Measurements from ENCODE around the gene HNRNPM.
"Not testable (repeated sequence)": the region's sequence is repeated elsewhere in the genome, so short reads cannot be mapped to it uniquely, and the experiment has no call there.

HNRNPM gene

DNA sequence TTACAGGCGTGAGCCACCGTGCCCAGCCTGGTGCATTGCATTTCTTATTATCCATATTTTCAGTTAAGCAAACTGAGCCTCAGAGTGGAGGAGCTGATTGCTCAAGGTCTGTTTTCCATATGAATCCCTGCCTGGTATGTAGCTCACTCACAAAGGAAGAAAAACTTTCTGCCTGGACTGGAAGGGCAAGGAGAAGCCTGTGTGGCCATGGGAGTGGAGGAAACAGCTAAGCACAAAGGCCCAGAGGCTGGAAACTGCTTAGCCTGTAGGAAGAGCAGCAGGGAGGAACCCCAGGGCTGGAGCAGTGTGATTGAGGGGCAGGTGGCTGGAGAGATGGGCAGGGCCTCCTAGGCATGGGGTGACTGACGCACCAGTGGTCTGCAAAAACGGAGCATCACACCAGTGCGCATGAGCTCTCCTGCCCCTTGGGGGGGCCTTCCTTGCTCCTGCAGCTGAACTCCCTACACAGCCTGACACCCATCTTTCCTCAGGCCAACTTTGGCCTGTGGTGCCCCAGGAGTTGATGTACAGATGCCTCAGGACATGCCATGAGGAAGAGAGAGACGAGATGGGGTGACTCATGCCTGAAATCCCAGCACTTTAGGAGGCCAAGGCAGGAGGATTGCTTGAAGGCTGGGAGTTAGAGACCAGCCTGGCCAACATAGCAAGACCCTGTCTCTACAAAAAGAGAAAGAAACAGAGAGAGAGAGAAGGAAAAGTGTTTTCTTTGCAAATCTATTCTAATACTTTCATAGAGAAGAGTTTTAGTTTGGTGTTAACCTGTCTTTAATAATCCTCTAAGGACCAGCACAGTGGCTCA is 2.8 kb upstream of the HNRNPM start:
- Histone ChIP-seq H2AFZ (ENCODE audit: insufficient read depth, low read length, poor library complexity) (no peak overlapping the region), H3K9me3 (ENCODE audit: insufficient read depth, low read depth, low read length) (no peaks in the 10 kb centered on the region), H3K14ac (ENCODE audit: low read length) (no peak overlapping the region), H3K4me1 (ENCODE audit: control insufficient read depth in 1 of 2, insufficient read depth in 2 of 2, low read length in 2 of 2) (peaks cover 3% of the 10 kb centered on the region in 2 experiments), H3K79me1 (ENCODE audit: low read length) (peaks cover 10% of the 10 kb centered on the region), H2BK12ac (ENCODE audit: low read length) (no peak overlapping the region), H3K27me3 (ENCODE audit: insufficient read depth, low read length) (no peaks in the 10 kb centered on the region), H3K4me3 (ENCODE audit: low read depth, low read length) (no peak overlapping the region), H3K27ac (ENCODE audit: low read depth, low read length) (no peak overlapping the region), H3K79me2 (ENCODE audit: control insufficient read depth, insufficient read depth, low read length, poor library complexity) (peaks cover 15% of the 10 kb centered on the region), H3K4me2 (ENCODE audit: low read length) (no peak overlapping the region), H2BK120ac (ENCODE audit: insufficient read depth, low read length, poor library complexity) (no peak overlapping the region), H2AK5ac (ENCODE audit: low read length) (no peak overlapping the region), H2BK5ac (ENCODE audit: low read depth, low read length, poor library complexity) (no peak overlapping the region), H3K4ac (ENCODE audit: low read depth, low read length) (no peak overlapping the region), H4K91ac (ENCODE audit: low read depth, low read length) (no peak overlapping the region), H4K8ac (ENCODE audit: low read depth, low read length) (no peak overlapping the region), H3K23ac (ENCODE audit: low read length) (no peak overlapping the region), H3K9ac (ENCODE audit: low read length) (no peak overlapping the region), H3K18ac (ENCODE audit: low read length) (no peak overlapping the region), H3K36me3 (ENCODE audit: control insufficient read depth in 1 of 2, insufficient read depth in 2 of 2, low read length in 2 of 2) (peaks cover 3 to 4% of the 10 kb centered on the region in 2 experiments), H4K12ac (ENCODE audit: low read depth, low read length) (no peak overlapping the region)
- no CpG with 5 or more reads among the region's 6 CpGs for WGBS (ENCODE audit: extremely low coverage, insufficient coverage, insufficient read length)
- peak in 1 of 2 donors; percentile 55 for DNase-seq

DNA sequence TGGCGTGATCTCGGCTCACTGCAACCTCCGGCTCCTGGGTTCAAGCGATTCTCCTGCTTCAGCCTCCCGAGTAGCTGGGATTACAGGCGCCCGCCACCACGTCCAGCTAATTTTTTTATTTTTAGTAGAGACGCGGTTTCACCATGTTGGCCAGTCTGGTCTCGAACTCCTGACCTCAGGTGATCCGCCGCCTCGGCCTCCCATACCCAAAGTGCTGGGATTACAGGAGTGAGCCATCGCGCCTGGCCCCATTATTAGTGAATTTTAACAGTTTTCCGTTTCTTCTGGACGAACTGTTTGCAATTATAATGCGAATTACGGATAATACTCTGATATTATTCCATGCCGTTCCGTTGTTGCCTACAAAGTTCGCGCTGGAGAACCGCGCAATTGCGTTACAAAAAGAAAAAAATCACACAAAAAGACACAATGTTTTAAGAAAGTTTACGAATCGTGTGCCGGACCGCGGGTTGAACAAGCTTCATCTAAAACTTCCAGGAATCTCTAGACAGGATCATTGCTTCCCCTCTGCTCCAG is 567 bp upstream of the HNRNPM start:
- Histone ChIP-seq H4K12ac (ENCODE audit: low read depth, low read length) (peak overlapping the region; percentile 34), H3K27ac (ENCODE audit: low read depth, low read length) (peak overlapping the region; percentile 63), H3K14ac (ENCODE audit: low read length) (peak overlapping the region; percentile 5), H2BK5ac (ENCODE audit: low read depth, low read length, poor library complexity) (peak overlapping the region; percentile 21), H2AFZ (ENCODE audit: insufficient read depth, low read length, poor library complexity) (peak overlapping the region; percentile 47), H3K79me1 (ENCODE audit: low read length) (peaks cover 10% of the 10 kb centered on the region), H3K4me2 (ENCODE audit: low read length) (peak overlapping the region; percentile 92), H3K9ac (ENCODE audit: low read length) (peak overlapping the region; percentile 60), H3K4me3 (ENCODE audit: low read depth, low read length) (peak overlapping the region; percentile 38), H4K8ac (ENCODE audit: low read depth, low read length) (peak overlapping the region; percentile 40), H3K79me2 (ENCODE audit: control insufficient read depth, insufficient read depth, low read length, poor library complexity) (peaks cover 16% of the 10 kb centered on the region)
- not testable (repeated sequence) for H2AK5ac ChIP-seq (ENCODE audit: low read length); H4K91ac ChIP-seq (ENCODE audit: low read depth, low read length); H3K4me1 ChIP-seq (ENCODE audit: control insufficient read depth in 1 of 2, insufficient read depth in 2 of 2, low read length in 2 of 2); H3K27me3 ChIP-seq (ENCODE audit: insufficient read depth, low read length); H2BK12ac ChIP-seq (ENCODE audit: low read length); H3K9me3 ChIP-seq (ENCODE audit: insufficient read depth, low read depth, low read length); H3K4ac ChIP-seq (ENCODE audit: low read depth, low read length); DNase-seq; H3K36me3 ChIP-seq (ENCODE audit: control insufficient read depth in 1 of 2, insufficient read depth in 2 of 2, low read length in 2 of 2); H3K18ac ChIP-seq (ENCODE audit: low read length); H2BK120ac ChIP-seq (ENCODE audit: insufficient read depth, low read length, poor library complexity); H3K23ac ChIP-seq (ENCODE audit: low read length)
- no CpG with 5 or more reads among the region's 32 CpGs for WGBS (ENCODE audit: extremely low coverage, insufficient coverage, insufficient read length)

DNA sequence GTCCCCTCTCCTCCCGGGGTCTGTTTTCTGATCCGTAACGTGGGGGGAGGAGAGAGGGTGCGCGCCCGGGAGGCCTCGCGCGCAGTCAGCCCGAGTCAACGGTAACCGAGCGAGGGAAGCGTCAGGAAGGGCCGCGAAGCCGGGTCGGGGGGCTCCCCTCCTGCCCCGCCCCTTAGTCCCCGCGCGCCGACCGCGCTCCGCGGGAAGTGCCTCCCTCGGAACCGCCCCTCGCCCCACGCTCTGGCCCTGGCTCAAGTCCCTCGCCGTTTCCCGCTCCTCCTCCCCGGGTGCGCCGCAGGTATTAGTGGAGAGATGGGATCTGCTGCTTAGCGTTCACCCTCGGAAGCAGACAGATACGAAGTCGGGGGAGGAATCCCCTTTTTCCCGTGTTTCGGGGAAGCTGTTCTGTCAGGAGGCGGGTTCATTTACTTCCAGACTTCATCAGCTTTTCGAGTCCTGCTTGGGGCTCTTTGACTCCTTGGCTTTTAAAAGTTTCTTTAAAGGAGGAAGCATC is 770 bp downstream of the HNRNPM start:
- Histone ChIP-seq H2BK5ac (ENCODE audit: low read depth, low read length, poor library complexity) (peak overlapping the region; percentile 87), H2BK120ac (ENCODE audit: insufficient read depth, low read length, poor library complexity) (peak overlapping the region; percentile 91), H3K27me3 (ENCODE audit: insufficient read depth, low read length) (no peaks in the 10 kb centered on the region), H3K4me1 (ENCODE audit: control insufficient read depth in 1 of 2, insufficient read depth in 2 of 2, low read length in 2 of 2) (peaks cover 3 to 8% of the 10 kb centered on the region in 2 experiments), H3K18ac (ENCODE audit: low read length) (peak overlapping the region; percentile 96), H3K4me3 (ENCODE audit: low read depth, low read length) (peak overlapping the region; percentile 99), H3K79me1 (ENCODE audit: low read length) (peaks cover 10% of the 10 kb centered on the region), H3K36me3 (ENCODE audit: control insufficient read depth in 1 of 2, insufficient read depth in 2 of 2, low read length in 2 of 2) (peaks cover 7% of the 10 kb centered on the region in 2 experiments), H3K14ac (ENCODE audit: low read length) (peak overlapping the region; percentile 98), H3K79me2 (ENCODE audit: control insufficient read depth, insufficient read depth, low read length, poor library complexity) (peaks cover 23% of the 10 kb centered on the region), H3K27ac (ENCODE audit: low read depth, low read length) (peak overlapping the region; percentile 62), H4K12ac (ENCODE audit: low read depth, low read length) (peak overlapping the region; percentile 98), H3K9me3 (ENCODE audit: insufficient read depth, low read depth, low read length) (no peaks in the 10 kb centered on the region), H3K9ac (ENCODE audit: low read length) (peak overlapping the region; percentile 99), H2AK5ac (ENCODE audit: low read length) (peak overlapping the region; percentile 97), H2AFZ (ENCODE audit: insufficient read depth, low read length, poor library complexity) (peak overlapping the region; percentile 71), H3K4ac (ENCODE audit: low read depth, low read length) (peak overlapping the region; percentile 100), H4K91ac (ENCODE audit: low read depth, low read length) (peak overlapping the region; percentile 96), H2BK12ac (ENCODE audit: low read length) (no peak overlapping the region), H3K23ac (ENCODE audit: low read length) (no peak overlapping the region), H4K8ac (ENCODE audit: low read depth, low read length) (peak overlapping the region; percentile 94), H3K4me2 (ENCODE audit: low read length) (peak overlapping the region; percentile 81)
- WGBS (ENCODE audit: extremely low coverage, insufficient coverage, insufficient read length): no CpG with 5 or more reads among the region's 45 CpGs
- DNase-seq: peak in 1 of 2 donors; percentile 48

DNA sequence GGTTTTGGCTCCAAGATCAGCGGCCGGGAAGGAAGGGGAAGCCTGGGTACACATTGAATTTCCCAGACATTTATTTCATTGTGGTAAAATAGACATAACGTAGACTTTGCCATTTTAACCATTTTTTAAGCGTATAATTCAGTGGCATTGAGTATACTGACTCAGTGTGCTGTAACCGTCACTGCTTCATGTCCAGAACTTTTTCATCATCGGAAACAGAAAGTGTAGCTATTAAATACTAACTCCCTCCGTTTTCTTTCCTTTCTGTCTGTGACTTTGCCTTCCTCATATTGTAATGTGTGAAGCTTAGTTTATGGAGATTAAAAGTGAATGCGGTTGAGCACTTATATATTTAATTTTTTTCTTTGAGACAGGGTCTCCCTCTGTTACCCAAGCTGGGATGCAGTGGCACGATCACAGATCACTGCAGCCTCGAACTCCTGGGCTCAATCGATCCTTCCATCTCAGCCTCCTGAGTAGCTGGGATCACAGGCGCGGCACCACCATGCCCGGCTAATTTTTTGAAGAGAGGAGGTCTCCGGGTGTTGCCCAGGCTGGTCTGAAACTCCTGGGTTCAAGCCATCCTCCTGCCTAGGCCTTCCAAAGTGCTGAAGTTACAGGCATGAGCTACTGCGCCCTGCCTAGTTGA is 1.4 kb downstream of the HNRNPM start:
- WGBS (ENCODE audit: extremely low coverage, insufficient coverage, insufficient read length): no CpG with 5 or more reads among the region's 16 CpGs
- Histone ChIP-seq H2BK12ac (ENCODE audit: low read length) (no peak overlapping the region), H3K36me3 (ENCODE audit: control insufficient read depth in 1 of 2, insufficient read depth in 2 of 2, low read length in 2 of 2) (peaks cover 7% of the 10 kb centered on the region in 2 experiments), H3K14ac (ENCODE audit: low read length) (no peak overlapping the region), H3K27me3 (ENCODE audit: insufficient read depth, low read length) (no peaks in the 10 kb centered on the region), H2BK5ac (ENCODE audit: low read depth, low read length, poor library complexity) (no peak overlapping the region), H3K79me2 (ENCODE audit: control insufficient read depth, insufficient read depth, low read length, poor library complexity) (peaks cover 25% of the 10 kb centered on the region), H3K4me1 (ENCODE audit: control insufficient read depth in 1 of 2, insufficient read depth in 2 of 2, low read length in 2 of 2) (peaks cover 3 to 8% of the 10 kb centered on the region in 2 experiments), H4K91ac (ENCODE audit: low read depth, low read length) (no peak overlapping the region), H3K27ac (ENCODE audit: low read depth, low read length) (no peak overlapping the region), H3K9me3 (ENCODE audit: insufficient read depth, low read depth, low read length) (no peaks in the 10 kb centered on the region), H2AFZ (ENCODE audit: insufficient read depth, low read length, poor library complexity) (no peak overlapping the region), H2BK120ac (ENCODE audit: insufficient read depth, low read length, poor library complexity) (no peak overlapping the region), H3K4me3 (ENCODE audit: low read depth, low read length) (peak overlapping the region; percentile 99), H2AK5ac (ENCODE audit: low read length) (no peak overlapping the region), H3K9ac (ENCODE audit: low read length) (peak overlapping the region; percentile 99), H3K4ac (ENCODE audit: low read depth, low read length) (peak overlapping the region; percentile 100), H3K79me1 (ENCODE audit: low read length) (peaks cover 10% of the 10 kb centered on the region), H3K4me2 (ENCODE audit: low read length) (peak overlapping the region; percentile 81), H4K8ac (ENCODE audit: low read depth, low read length) (no peak overlapping the region), H4K12ac (ENCODE audit: low read depth, low read length) (no peak overlapping the region), H3K18ac (ENCODE audit: low read length) (no peak overlapping the region), H3K23ac (ENCODE audit: low read length) (no peak overlapping the region)
- no peak for DNase-seq
